C4-2B (cell line): ENCODE data around the gene ARIH2.

Source experiments
- CTCF ChIP-seq: fragments of 450-650 bp; conservative IDR thresholded peaks from 2 replicates; pipeline ENCODE4 v1.5.1; 2017; ENCODE audit warnings: mild to moderate bottlenecking
- ZFX ChIP-seq: fragments of 450-650 bp; IDR thresholded peaks from 2 replicates; pipeline ENCODE4 v1.6.1; 2017

DNA sequence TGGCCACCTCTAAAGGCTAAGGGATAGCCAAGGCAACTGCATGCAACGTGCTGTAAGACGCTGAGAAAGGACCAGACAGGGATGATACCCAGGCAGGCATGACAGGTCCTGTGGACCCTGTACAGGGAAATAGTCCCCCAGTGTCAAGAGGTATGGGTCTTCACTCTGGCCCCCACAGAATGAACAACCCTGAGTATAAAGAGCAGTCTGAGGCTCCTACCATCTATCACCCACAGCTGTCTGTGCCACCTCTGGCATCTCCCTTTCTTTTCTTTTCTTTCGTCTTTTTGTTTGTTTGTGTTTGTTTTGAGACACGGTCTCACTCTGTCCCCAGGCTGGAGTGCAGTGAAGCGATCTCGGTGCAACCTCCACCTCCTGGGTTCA, 38.7 kb upstream of the ARIH2 start:
- TF ChIP-seq CTCF (no peak), ZFX (no peak)
